ENCODE data around the gene GMPR.
"Not testable (repeated sequence)": the region's sequence is repeated elsewhere in the genome, so short reads cannot be mapped to it uniquely, and the experiment has no call there.

The GMPR gene

DNA sequence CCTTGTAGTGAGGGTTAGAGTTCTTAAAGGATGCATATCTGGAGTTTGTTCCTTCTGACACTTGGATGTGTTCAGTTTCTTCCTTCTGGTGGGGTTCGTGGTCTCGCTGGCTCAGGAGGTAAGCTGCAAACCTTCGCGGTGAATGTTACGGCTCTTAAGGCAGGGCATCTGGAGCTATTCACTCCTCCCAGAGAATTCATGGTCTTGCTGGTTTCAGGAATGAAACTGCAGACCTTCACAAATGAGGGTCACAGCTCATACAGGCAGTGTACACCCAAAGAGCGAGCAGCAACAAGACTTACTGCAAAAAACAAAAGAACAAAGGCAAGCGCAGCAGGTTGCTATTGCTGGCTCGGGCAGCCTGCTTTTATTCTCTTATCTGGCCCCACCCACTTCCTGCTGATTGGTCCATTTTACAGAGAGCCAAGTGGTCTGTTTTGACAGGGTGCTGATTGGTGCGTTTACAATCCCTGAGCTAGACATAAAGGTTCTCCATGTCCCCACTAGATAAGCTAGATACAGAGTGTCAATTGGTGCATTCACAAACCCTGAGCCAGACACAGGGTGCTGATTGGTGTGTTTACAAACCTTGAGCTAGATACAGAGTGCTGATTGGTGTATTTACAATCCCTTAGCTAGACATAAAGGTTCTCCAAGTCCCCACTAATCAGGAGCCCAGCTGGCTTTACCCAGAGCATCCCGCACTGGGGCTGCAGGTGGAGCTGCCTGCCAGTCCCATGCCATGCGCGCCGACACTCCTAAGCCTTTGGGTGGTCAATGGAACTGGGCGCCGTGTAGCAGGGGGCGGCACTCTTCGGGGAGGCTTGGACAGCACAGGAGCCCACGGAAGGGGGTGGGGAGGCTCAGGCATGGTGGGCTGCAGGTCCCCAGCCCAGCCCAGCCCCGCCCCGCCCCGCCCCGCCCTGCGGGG, 12.0 kb upstream of the GMPR start:
- not testable (repeated sequence) for DNase-seq

DNA sequence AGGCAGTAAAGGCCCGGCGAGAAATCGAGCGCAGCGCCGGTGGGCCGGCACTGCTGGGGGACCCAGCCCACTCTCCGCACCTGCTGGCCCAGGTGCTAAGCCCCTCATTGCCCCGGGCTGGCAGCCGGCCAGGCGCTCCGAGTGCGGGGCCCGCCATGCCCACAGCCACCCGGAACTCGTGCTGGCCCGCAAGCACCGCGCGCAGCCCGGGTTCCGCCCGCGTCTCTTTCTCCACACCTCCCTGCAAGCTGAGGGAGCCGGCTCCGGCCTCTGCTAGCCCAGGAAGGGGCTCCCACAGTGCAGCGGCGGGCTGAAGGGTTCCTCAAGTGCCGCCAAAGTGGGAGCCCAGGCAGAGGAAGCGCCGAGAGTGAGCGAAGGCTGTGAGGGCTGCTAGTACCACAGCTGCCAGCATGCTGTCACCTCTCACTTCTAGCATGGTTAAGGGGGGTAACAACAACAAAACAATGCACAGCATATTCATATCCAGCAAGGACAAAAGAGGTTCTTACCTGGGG, 11.3 kb upstream of the GMPR start:
- no peak for DNase-seq

DNA sequence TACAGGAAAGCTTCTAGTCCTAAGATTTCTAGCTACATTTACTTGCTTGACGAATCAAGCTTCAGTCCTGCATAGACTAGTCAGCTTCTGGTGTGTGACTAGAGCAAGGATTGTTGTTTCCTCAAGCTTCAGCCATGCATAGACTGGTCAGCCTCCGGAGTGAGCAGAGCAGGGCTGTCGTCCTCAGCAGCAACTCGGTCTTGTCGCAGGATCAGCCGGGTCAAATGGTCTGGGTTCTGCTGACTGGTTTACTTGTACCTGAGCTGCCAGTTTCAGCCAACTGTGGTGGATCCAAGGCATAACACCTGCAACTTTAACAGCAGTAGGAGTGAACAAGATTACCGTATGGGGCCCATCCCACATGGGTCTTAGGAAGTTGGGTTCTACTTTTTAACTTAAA, 10.8 kb upstream of the GMPR start:
- DNase-seq: no peak

DNA sequence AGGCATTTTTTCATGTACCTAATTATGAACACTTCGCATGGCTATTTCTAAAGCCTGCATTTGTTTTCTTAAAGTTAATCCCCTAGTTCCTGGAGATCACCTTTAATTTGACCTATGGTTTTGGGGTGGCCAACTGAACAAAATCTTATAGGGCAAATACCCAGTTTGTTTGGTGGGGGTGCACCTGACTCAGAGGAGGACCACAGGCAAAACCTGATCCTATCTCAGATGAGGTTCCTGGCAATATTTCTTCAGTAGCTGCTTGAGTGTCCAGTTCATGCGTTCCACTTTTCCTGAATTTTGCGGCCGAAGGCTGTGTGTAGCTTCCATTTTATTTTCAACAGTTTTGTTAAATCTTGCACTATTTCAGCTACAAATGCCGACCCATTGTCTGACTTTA, 10.3 kb upstream of the GMPR start:
- DNase-seq: no peak

DNA sequence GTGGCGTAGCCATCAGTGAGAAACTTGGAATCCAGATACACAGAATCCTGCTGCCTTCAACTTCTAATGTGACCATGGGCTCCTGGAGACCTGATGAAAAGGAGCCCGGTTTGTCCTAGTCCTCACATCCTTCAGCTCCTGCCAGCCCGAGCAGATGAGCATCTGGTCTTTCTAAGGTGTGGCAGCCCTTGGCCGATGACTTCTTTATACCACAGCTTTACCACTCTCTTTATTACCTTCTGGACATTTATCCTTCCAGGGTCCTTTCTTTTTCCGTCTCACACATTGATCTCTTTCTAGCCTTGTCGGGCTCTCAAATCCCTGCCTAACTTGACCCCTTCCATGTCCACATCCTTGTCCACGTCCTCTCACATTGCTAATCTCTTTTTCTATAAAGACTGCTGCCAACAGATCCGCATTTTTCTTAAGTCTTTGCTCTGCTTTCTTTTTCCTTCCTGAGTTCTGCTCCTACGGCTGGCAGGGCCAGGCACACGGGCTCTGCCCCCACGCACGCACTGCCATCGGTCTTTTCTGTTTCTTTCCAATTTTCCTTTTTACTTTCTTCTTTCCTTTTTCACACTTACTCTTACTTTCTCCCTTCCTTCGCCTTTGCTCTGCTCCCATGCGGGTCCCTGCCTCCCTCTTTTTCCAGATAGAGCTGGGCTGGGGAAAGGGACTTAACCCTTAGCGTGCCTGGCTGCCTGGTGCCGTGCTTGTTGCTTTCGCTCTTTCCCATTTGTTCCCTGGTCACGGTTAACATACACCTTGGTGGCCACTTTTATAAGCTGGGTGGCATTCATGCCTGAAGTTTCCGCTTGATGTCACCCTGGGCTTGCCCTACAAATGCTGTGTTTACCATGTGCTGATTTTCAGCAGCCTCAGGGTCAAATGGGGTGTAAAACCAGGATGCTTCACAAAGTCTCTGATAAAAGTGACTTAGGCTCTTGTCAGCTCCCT, 9.4 kb upstream of the GMPR start:
- DNase-seq: no peak

DNA sequence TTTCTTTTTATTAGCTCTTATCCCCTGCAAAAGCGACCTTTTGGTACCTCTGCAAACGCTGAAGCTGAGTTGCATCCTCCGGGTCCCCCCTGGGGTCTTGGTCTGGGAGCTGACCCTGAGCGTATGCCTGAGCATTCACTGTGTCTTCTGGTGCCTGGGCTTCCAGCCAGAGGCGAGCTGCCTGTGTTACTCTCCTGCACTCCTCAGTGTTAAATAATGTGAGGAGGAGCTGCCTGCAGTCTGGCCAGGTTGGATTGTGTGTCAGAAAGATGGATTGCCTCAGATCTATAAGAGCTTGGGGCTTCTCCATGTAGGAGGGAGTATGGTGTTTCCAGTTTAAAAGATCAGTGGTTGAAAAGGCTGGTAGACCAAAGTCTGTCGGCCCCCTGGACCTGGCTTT, 8.7 kb upstream of the GMPR start:
- no peak for DNase-seq

DNA sequence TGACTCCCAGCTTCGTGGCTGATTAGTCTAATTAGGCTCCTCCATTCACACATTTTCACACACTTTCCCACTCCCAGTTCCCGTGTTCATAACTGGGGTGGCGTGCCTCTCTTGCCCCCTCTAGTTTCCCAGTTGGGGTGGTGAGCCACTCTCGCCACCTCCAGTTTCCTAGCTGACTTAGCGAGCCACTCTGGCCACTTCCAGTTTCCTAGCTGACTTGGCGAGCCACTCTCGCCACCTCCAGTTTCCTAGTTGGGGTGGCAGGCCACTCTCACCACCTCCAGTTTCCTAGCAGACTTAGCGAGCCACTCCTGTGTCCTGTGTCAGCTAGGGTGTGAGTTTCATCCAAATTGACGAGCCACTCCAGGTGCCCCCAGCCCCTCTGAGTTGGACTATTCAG, 7.4 kb upstream of the GMPR start:
- no peak for DNase-seq

DNA sequence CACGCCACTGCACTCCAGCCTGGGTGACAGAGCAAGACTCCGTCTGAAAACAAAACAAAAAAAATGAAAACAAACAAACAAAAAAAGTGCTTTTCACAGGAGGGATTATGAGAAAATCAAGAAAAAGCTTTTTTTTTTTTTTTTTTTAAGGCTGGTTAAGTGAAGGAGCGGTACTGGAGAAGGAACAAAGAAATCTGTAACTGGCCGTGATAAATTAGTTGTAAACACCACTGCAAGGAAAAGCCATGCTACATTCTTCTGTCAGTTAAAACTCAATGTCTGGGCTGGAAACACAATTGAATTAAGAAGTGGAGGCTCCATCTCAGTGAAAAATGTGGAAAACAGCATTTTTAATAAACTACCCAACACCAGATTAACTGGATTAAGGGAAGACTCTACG, 6.3 kb upstream of the GMPR start:
- DNase-seq: no peak

DNA sequence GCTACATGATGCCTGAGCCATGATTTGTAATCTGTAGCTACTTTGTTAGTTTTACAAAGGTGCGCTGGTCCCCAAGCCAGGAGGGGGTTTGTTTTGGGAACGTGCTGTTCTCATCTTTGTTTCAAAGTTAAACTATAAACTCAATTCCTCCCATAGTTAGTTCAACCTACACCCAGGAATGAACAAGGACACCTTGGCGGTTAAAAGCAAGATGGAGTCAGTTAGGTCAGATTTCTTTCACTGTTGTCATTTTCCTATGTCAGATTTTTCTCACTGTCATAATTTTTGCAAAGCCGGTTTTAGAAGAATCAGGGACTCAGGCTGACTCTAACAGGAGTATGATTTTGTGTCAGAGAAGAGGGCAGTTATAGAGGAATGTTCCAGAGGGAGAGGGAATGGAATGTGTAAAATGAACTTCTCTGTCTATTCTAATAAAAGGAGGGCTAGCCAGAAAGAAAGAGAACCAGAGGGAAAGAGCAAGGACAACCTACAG, 2.3 kb upstream of the GMPR start:
- no peak for DNase-seq

DNA sequence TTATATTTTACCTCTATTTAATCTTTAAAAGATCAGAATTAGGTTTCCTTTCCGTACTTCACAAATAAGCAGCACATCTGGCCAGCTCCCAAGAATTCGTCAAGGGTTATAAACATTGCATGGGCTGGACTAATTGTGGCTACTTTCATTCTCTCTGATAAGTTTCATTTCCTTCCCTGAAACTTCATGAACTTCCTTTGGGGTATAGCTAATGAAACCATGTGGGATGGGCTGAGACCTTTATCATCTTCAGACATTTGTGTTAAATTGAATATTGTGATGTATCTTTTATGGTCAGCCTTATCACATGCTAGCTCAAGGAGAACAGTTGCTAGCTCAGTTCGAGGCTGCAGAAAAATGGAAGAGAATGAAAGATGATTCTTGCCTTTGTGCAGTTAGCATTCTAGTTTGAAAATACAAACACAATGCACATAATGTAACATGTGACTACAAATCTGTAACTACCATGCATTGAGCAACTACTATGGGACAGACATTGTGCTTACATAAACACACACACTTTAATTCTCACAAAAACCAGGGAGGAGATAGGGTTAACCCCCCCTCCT, 1.7 kb upstream of the GMPR start:
- DNase-seq: no peak

DNA sequence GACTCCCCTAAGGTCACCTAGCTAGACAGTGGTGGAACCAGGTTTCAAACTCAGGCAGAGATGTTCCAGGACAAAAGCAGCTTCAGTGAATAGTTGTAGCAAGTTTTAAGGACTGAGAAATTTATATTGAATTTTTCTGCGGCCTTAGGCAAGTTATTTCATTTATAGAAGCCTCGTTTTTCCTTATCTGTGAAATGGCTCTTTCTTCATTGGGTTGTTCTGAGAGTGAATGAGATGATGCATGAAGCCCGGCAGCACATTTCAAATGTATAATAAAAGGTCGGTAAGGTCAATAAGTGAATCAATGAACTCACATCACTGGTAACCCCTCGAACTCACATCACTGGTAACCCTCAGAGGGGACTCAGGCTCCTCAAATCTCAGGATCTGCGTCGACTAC, 1.1 kb upstream of the GMPR start:
- DNase-seq: no peak

DNA sequence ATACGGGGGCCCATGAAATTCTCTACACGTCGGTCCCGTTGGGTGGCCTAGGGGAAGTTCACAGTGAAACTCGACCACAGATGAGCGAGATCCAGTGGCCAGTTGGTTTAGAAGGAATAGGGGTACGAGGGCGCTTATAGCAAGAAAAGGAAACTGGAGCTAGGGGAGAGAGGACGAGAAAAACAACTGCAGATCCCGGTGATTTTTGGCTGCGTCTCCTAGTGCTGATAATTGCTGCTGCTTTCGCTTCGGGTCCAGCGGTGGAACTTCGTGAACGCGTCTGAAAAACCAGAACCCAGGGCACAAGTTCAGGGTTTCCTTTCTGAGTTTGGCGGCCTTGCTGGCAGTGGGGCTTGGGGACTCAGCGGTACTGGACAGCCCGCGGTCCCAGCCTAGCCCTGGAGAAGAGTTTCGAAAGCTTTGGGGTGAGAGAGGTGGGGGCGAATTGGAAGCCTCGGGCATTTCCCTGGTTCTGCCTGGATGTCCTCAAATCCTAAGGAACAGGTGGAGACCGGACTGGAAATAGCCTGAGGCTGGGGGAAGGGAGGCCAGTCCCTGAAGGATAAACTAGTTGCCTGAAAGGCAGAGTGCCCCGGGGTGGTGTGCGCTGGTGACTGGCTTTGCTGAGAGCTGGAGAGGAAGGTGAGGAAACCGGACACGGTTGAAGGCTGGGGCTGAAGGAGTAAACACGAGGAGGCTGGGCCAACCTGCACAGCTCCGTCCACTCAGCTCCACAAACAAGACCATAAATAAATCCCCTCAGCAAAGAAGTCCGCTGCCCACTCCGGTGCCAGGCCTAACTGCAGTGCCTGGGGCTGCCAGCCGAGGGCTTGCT, 793 bp downstream of the GMPR start:
- DNase-seq: peak; percentile 50

DNA sequence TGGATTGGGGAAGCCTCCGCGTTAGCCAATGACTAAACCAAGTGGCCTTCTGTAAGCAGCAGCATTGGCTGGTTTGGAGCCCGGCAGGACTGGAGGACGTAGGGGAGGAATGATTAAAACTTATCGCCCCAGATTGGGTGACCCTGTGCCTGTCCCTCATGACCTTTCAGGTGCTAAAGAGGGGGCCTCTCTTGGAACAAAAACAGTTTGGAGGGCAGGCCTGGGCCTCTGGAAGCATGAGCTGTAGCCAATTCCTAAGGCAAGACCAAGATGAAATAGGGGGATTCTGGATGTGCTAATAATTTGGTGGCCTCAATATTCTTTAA, 1.4 kb downstream of the GMPR start:
- no peak for DNase-seq

DNA sequence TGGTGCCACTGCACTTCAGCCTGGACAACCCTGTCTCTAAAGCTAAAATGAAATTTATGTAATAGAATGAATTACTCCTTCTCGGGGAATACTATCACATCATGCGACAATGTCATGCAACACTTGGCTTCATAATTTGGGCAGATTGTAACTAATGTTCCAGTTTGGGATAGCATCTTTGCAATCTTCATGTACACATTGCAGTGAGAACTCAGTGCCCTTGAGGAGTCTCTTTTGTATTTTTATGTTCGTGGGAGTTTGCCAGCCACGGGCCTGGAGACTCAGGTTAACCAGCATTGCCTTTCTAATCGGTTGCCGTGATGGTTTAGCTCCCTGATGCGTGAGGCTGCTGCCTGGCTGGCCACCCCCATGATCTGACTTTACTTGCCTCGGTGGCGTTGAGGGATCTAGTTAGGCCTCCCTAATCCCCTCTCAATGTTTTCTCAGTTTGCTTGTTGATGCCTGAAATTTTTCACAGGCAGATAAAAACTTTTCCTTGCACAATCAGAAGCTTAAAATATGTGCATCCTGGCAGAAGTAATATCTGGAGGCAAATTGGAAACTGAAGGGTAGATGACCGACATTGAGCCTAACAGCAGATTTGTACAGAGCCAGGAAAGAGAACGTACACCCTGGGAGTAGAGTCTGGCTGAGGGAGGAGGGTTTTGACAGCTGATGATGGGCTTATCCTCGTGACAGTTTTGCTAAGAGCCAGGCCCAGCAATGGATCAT, 2.4 kb downstream of the GMPR start:
- no peak for DNase-seq

DNA sequence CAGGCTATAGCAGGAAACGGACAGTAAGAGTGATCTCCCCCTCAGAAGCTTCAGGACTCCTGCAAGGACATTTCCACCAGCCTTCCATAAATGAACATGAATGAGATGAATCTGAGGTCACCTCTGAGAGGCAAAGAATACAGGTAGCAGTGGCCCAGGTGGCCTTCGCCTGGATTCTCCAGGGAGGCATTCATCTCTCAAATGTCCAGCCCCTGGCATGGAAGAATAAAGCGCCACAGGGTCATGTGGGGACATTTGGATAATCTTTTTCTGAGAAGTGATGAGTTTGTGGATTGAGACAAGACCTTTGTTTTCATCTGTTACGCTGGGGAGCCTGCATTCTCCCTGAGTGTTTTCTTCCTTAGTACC, 2.9 kb downstream of the GMPR start:
- DNase-seq: no peak

DNA sequence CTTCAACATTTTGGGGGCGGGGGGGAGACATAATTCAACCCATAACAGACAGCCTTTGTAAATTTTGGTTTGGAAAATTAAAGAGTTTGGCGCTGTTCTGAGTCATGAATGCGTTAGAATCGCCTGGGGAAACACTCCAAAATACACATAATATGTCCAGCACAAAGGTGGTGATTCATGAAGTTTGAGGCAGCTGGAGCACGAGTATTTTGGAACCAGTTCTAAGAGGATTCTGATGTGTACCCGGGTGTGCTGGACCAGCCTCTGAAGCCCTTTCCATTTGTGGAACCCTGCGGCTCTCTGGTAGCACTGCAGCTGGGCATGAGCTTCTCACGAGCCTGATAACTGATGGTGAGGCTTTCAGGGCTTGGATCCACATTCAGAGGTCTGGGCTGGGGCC, 4.7 kb downstream of the GMPR start:
- no peak for DNase-seq

DNA sequence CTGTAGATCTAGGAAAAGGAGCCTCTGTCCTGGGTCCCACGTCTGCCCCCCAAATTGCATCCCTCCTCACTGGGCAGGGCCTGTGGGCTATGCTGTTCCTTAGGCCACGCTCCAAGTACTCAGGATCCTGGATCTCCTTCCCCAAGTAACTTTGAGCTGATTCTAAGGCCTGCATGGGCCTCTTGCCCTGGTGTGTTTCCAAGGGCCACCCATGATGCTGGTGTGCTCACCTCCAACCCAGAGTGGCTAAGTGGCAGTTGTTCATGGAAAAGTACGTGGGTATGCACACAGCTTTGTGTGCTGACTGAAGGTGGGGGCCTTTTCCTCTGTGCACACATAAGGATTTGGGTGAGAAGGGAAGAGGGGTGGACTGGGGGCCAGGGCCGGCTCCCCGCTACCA, 5.3 kb downstream of the GMPR start:
- DNase-seq: no peak

DNA sequence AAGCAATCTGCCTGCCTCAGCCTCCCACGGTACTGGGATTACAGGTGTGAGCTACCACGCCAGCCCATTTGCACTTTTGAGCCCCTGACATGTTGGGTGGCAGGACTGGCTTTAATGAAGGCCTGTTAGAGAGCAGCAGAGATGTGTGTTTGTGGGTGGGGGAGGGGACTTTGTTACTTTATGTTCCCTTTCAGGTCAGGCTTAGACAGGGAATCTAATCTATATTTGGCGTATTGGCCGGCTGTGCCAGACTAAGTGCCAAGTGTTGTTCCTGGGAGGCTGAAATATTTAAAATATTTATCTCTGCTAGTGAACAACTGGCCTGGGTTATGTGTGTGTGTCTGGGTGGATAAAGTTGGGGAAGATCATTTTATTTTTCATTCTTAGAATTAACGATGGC, 6.1 kb downstream of the GMPR start:
- no peak for DNase-seq

DNA sequence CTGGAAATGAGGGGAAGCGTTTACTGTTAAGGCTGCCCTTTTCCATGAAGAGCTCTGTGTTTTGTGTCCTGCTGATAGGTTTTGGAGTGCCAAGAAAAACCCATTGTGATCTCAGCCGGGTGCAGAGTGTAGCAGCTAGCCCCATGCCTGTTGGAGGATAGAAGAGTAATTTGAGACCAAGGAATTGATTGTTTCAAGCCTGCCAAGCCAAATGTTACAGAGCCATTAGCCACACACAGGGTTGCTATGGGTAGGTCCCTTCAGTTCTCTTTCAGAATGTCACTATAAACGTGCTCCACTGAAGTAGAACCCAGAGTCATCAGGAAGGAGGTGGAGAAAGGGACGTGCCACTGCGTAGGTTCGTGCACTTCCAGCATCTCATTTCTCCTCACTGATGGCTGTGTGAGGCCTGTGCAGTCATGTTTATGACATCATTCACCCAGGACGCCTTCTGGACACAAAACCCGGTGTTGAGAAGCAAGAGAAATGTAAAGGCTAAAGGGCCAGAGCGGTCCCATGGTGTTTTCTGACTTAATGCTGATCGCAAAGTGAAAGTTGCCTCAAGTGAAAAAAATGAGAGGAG, 6.6 kb downstream of the GMPR start:
- DNase-seq: peak; percentile 80

DNA sequence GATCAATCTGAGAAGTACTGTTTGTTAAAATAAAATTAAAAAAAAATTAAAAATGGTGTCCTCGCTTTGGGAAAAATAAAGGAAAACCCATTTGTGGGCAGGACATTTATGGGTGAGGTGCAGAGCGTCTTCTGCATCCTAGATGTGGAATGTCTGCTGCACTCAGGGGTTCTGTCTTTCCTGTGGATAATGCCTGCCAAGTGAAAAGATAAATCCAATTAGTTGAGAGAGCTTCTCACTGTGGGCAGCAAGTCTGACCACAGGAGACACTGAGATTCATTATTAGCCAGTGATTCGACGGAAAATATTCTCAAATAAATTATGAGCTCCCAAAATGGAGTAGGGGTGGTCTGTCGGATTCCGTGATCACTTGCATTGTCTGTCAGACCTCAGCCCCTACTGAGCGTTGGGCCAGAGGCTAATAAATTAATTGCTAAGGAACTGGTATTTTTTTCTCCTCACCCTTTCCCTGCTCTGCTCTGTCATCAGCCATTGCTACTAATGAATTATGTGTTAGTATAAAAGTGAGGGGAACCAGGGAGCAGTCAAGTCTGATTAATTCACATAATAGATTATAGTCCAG, 10.0 kb downstream of the GMPR start:
- no peak for DNase-seq

DNA sequence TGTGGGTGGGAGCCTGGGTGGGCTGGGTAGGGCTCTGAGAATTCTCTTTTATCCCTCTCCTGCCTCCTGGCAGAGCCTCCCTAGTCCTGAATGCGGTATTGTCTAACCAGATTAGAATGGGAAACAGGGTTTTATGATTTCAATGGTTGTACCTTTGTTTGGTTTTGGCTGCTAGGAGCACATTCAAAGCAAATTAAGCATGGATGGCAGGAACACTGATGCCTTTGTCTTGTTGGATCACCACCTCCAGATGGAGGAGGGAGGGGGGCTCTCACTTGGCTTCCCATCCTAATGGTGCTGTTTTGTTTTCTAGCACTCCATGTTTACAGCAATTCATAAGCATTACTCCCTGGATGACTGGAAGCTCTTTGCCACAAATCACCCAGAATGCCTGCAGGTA, 11.6 kb downstream of the GMPR start:
- DNase-seq: peak; percentile 80
